GDM1 (cell line): ENCODE measurements around the gene LDLRAD3.
"Not testable (repeated sequence)": the region's sequence is repeated elsewhere in the genome, so short reads cannot be mapped to it uniquely, and the experiment has no call there.

Source experiments
- DNase-seq: peaks from one replicate; lab custom pipeline; 2025; lab: John Stamatoyannopoulos, UW

The LDLRAD3 gene

DNA sequence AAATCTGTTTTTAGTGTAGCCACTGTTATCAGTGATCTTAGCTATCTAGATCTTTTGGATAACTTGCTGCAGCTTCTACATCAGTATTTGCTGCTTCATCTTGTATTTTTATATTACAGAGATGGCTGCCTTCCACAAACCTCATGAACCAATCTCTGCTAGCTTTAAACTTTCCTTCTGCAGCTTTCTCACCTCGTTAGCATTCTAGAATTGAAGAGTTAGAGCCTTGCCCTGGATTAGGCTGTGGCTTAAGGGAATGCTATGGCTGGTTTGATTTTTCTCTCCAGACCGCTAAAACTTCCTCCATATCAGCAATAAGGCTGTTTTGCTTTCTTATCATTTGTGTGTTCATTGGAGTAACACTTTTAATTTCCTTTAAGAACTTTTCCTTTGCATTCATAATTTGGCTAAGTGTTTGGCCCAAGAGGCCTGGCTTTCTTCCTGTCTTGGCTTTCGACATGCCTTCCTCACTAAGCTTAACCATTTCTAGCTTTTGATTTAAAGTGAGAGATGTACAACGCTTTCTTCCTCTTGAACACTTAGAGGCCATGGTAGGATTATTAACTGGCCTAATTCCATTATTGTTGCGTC lies 51.9 kb downstream of the LDLRAD3 start:
- no peak for DNase-seq

DNA sequence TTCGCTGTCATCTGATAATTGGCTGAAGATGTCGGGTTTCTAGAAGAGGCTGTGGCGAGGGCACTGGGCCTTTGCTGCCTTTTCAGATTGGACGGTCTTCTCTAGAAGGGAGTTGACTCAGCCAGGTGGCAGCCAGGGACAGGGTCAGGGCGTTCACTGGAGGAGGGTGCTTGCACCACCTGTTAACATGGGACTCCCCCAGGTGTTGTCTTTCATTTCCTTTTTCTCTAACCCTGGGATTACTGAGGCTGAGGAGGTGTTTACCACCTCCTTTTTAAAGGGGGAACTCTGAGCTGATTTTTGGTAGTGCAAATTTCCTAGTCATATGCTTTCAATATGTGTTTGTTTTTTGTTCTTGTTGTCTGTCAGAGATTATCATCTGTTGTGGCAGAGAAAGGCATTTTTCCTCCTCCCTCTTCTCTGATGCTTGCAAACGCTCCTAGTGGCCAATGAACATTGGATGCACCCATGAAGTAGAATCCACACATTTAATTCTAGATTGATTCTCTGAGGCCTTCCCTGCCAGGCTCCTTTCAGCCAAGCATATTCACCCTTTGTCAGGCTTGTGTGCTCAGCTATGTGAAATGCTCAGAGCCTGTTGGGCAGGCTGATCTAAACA lies 54.1 kb downstream of the LDLRAD3 start:
- DNase-seq, result no peak

DNA sequence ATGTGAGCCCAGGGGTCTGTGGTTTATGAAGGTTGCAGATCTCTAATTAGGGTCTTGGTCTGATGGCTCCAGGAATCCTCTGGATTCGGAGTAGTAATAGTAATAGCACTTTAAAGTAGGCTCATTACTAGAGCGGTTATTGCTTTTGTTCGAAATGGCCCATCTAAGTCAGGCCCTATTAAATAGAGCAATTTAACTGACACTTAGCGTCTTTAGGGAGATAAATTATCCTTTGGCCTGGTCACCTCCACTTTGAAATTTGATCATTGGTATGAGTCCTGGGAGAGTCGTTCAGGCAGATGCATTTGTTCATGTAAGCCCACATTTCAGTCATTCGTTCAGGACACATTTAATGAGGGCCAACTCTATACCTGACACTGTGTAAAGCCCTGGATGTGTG lies 54.8 kb downstream of the LDLRAD3 start:
- DNase-seq, result no peak

DNA sequence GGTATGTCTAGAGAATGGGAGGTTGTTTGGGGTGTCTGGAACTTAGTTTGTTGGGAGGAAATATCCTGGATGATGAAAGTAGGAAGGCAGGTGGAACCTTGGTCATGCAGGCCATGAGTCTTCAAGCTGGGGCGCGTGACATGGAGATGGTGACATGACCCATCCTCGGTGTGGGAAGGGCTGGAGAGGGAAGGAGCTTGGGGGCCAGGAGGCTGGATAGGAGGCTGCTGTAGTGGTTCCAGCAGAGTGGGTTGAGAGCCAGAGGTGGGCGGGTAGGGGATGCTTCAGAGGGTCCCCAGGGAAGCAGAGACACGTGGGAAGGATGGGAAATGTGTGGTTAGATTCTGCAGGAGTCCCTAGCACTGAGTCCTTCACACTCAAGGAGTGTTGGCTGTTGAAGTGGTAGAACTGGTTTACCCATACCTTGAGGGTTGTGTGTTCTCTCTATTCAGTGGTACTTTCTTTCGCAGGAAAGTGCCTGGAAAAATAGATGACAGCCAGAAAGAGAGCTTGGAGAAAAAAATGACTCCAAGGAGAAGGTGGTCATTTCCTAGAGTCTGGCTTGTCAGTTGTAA lies 56.8 kb downstream of the LDLRAD3 start:
- no peak for DNase-seq

DNA sequence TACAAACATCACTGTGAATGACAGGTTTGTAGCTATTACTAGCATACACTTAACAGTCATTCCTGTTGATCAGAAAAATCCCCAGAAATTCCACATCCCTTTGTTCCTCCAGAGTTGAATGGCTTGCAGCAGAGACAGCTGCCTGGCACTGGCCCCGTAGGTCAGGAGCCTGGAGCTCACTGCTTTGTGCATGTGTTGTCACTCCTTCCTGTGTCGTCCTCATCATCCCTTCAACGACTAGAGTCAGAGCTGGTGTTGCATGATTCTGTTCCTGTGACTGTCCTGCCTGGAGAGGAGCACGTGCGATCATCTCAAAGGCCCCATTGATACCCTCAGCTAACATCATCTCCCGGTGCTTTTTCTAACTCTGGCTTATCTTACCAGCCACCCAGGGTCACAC lies 58.3 kb downstream of the LDLRAD3 start:
- no peak for DNase-seq

DNA sequence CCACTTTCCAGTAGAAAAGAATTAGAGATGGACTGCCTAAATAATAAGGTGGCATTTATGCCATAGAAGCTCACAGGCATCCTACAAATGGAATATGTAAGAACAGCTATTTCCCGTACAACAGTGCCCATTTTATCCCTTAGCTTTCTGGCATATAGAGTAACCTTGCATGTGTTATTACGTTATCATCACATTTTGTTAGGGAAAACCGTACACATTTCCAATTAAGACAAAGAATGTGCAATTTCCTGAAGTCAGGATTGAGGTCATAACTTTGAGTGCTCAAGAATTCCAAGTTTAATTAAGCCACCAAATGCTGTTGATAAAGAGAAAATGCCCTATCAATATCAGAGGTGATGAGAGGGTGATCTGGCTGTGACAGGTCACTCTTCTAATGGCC lies 58.9 kb downstream of the LDLRAD3 start:
- DNase-seq, result no peak

DNA sequence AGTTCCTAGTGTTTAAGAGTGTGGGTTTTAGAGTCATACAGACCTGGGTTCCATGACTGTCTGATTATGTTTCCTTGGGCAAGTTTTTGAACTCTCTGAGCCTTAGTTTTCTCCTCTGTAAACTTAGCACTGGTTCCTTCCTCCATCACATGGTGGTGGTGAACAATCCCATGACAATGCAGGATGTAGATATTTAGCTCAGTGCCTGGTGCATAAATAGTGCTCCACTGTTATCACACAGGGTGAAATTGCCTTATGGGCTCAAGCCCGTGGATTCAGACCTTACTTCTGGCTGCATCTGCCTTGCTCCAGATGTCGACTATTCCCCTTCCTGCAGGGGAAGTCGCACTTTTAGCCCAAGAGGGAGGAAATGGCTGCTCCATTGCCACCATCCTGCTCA lies 62.7 kb downstream of the LDLRAD3 start:
- no peak for DNase-seq

DNA sequence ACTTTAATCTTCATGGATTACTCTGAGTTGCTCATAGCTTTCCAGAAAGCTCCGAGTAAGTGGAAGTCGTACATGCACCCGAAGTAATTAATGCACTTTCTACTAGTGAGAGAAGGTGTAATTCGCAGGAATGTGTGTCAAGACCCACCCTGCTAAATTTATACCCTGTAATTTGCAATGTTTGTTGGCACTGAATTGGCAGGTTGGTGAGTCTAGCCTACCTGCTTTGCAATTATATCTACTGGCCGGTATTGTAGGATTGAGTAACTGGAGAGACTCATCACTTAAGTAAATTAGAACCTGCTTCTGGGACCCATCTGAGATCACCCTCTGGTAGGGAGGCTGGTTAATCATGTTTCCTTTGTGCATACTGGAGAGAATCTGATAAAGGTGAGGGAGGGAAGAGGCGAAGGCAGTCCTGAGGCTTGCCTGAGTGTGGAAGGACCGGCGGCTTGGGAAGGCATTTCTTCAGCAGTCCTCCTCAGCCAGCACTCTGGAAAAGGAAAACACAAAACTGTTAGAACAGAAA lies 63.3 kb downstream of the LDLRAD3 start:
- no peak for DNase-seq

DNA sequence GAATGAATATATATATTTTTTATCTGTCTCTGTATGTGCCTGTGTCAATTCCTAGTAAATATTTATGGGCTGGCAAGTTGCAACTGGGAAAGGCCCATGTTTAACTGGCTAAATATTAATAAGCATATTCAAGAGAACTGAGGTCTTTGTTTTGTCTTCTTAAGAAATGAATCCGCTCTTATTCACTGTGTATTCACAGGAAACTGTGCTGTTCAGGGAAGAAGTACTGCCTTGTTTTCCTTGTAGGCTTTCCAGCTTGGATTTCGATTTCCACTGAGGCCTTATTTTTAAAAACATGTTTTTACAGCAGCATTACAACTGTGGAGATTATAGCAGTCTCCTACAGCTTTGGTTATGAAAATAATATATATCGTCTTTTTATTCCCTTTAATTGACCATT lies 64.7 kb downstream of the LDLRAD3 start:
- DNase-seq, result no peak

DNA sequence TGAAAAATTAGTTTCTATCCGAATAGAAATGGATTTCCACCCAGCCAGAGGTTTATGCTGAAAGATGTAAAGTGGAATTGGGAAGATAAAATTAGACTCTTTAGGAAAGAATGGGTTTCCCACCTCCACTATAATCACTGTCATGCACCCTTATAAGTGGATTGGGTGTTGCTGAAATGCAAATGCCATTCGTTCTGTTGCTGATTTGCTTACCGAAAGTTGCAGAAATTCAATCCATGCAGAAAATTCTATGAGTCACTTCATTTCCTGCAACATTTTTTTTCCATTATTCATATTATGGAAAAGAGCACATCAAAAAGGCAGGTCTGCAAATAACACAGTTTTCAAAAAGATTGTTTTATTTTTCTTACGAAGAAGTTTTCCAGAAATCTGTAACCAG lies 65.6 kb downstream of the LDLRAD3 start:
- DNase-seq, result no peak

DNA sequence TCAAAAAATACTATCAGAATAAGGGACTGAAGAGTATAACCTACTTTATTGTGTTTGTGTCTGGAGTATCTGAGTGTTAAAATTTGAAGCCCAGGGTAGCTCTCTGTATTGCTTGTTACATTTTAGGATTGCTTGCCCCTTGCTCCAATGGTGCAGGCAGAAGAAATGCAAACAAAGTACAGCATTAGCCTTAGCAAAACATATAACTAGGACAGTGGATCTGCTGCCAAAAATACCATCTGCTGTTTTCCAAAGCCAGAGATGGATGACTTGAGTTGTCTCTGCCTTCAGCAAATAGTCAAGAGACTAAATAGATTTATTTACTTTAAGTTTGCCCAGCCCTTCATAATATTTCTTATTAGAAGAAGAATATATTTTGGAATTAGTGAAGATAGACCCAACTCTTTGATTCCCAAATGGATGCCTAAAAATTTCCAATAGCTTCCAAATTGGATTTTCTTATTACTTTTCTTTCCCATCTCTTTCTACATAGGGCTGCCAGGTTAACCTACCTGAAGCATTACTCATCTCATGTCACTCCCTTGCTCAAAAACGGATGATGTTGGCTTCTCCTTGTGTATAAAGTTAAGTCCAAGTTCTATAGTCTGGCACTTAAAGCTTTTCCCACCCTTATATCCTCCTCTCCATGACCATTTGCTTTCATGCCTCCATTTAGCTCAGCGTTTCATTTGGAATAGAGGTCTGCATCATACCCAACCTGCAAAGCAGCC lies 66.3 kb downstream of the LDLRAD3 start:
- DNase-seq, result no peak

DNA sequence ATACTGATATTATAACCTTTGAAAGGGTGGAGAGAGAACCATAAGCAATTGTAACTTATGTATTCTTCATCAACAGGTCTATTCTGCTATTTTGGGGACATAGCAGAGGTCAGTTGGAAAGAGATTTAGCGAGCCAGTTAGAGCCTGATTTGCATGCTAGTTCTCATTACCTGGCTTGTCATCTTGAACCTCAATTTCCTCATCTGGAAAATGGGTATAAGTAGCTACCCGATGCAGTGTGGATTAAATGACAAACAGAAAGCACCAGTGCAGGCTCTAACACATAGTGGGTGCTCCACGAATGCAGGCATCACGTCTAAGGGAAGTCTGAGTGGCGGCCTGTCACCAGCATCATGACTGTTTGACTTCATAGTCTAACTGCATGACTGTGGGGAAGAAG lies 67.7 kb downstream of the LDLRAD3 start:
- DNase-seq, result no peak

DNA sequence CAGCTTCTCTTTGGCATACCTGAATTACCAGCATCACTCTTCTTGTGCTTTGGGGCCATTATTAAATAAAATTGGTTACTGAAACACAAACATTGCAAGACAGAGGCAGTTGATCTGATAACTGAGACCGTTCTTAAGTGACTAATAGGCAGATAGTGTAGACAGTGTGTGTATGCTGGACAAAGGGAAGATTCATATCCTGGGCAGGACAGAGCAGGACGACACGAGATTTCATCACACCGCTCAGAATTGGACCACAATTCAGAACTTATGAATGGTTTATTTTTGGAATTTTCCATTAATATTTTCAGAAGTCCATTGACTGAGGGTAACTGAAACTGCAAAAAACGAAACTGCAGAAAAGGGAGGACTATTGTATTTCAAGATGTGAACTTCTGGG lies 68.6 kb downstream of the LDLRAD3 start:
- no peak for DNase-seq

DNA sequence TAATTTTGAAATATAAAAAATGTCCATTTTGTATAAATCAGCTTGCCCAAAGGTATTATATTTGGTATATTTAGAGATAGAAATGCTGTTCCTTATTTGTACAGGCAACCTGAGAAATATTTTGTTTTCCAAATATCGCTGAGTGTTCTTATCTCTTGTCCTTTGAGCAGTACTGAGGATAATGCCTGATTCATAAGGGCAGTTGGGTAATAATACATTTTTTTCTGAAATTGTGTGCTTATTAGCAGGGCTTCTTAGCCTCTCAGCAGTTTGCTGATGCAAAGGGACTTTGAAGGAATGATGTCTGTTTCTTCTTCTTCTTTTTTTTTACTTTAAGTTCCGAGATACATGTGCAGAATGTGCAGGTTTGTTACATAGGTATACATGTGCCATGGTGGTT lies 69.1 kb downstream of the LDLRAD3 start:
- no peak for DNase-seq

DNA sequence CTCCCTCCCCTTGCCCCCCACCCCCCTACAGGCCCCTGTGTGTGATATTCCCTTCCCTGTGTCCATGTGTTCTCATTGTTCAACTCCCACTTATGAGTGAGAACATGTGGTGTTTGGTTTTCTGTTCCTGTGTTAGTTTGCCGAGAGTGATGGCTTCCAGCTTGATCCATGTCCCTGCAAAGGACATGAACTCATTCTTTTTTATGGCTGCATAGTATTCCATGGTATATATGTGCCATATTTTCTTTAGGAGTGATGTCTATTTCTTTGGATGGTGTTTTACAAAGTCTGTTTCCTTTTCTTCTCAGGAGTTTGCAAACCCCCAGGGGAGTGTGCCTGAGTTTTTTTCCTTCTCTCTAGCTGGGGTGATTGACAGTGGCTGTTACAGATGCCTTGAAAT lies 69.6 kb downstream of the LDLRAD3 start:
- not testable (repeated sequence) for DNase-seq

DNA sequence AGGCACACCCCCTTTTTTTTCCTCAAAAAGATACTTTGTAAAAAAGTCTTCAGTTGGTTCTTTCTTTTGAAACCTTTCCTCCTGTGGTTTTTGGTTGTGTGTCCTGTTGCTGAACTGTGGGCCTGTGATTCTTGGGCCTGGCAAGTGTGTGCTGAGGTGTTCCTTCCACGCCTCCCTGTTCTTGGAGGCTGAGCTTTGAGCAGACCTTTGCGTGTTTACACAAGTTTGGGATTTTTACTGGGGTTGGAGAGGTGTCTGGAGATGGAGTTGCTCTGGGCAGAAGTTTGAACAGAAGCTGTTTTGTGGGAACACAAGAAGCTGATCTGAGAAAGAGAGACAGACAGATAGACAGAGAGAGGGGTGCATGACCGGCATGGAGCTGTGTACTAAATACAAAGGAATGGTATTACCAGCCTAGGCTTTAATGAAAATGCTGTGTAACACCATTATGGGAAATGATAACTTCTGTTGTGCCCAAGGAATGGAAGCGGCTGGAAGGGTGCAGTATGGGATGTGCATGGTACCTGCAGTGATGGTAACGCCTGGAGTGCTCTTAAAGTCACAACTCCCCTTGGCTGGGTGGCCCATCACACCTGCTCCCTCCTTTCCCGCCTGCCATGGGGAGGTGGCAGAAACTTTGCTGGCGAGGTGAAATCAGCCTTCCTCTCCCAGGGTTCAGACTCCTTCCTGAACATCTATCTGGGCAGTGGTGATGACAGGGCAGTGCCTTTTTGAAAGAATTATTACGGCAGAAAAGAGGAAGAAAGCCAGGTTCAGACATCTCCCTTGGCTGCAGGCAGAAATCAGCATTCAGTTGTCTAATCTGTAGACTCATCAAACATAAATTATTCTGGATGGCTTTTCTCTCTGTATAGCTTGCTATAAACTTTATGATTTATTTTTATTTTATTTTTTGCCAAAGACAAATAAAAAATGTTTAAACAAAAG lies 70.4 kb downstream of the LDLRAD3 start:
- DNase-seq, result no peak

DNA sequence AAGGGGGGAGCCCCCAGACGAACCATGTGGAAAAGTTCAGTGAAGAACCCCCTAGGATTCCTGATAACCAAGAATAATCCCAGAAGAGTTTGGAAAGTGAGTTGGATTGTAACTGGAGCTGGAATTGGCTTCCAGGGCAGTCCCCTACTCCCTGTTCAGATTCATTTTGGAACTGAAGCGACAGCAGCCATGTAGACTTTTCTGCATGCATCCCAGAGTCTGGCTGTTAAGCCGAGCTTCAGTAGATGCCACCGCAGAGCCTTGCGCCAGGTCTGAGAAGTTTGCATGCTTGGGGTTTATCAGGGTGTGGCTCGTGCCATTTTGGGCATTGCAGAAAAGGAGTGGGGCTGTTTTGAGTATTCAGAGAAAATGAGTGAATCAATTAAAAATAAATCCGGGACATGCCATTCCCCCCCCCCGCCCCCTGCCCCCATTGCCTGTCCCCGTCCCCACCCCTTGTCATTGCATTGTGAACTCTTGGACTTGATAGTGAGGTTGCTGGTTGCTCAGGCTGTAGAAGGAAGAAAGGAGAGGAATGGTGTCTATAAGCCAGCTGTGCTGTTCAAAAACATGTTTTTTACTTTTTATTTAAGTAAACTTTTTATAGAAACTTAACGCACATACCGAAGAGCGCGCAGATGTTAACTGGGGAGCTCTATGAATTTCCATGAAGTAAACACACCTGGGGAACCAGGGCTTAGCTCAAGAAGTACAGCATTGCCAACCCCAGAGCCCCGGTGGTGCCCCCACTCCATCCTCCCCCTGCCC lies 71.2 kb downstream of the LDLRAD3 start:
- no peak for DNase-seq

DNA sequence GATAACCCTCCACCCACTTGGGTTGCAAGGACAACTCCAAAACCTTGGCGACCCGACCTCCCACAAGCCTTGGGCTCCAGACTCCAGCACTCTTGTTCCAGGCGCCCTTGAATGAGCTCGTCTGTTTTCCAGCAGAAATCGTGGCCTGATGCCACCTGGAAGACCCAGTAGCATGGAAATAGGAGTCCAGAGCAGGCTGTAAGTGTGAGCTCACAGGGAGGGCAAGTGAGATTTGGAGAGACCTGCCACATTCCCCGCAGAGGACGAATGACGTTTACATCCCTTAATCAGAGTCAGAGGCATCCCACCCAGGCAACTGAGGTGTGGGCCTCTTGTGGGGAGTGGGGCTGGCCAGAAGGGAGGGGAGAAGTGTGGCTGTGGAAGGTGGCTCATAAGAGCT lies 71.9 kb downstream of the LDLRAD3 start:
- DNase-seq, result no peak

DNA sequence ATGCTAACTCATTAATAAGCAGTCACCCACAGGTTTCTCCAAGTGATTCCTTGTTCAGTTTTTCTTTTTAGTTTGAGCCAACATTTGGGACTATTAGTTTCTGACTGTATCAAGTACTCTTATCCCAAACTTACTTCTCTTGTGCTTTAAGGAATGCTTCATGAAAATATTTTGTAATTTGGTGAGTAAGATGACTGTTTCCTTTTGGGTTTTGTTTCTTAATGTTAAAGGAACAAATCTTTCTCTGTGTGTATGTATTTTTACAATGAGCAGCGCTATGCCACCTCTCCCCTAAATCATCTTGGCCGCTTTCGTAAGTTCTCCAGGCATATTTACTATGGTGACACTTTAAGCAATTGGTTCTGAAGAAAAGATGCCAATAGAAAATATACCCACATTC lies 72.4 kb downstream of the LDLRAD3 start:
- no peak for DNase-seq

DNA sequence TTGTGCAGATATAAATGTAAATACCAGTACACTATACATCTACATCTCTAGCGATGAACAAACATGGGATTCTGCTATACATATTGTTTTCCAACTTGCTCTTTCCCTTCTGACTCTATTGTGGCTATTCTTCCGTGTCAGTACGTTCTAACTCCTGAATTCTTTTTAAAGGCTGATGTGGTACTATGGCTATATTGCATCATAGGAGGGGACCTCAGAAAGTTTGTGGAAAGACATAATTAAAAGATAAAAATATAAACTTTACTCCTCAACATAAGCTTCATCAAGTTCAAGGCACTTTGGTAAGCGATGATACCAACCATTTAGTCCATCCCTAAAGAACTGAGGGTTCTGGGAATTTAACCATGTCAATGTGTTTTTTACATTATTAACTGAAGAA lies 72.8 kb downstream of the LDLRAD3 start:
- no peak for DNase-seq

DNA sequence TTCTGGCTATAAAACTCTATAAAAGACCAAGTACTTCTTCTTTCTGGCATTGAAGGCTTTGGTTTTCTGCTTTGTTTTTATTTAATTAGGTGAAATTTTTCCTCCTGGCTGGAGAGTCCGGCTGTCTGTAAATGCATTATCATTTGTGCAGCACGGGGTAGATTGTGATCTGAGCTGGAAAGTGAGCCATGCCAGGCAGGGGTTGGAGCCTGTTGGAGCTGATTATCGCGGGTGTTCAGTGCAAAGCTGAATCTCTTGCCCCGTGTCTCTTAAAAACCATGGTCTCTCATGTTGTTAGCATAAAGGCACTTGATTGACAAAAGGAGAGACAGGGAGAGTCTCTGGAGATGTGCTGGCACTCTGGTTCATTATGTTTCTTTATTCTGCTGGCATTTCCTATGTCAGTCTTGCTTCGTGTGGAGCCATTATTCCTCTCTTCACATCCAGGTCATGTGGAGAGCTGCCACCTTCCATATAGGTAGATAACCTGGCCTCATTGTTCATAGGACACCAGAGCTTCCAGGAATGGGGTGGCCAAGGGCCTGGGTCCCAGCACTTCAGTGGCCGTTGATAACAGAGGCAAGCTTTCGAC lies 75.2 kb downstream of the LDLRAD3 start:
- no peak for DNase-seq
